Cardiac fibroblast (primary cell): Measurements from ENCODE around the gene PELO.

Experiments
- DNase-seq, 2 donors: peaks; one replicate each; pipeline versions ENCODE4 v3.0.0 to v3.0.0-alpha.2; 2010; ENCODE audit warnings: low read depth in 2 of 2
- H3K4me3 ChIP-seq, 2 donors: replicated peaks in 1 of 2; 1 replicate in 1 of 2; 2 replicates in 1 of 2; pipeline ENCODE4 v1.5.1; 2011; ENCODE audit warnings: low read depth in 2 of 2, low read length in 2 of 2, mild to moderate bottlenecking in 2 of 2, moderate library complexity in 1 of 2
- CTCF ChIP-seq: IDR thresholded peaks from one replicate; pipeline ENCODE4 v1.5.1; 2011; ENCODE audit warnings: low read depth, mild to moderate bottlenecking, low read length, inconsistent platforms

The PELO gene

GRCh38 chr5:52822437-52822836 is 34.7 kb downstream of the PELO start:
- H3K4me3 ChIP-seq, result no peak overlapping the region
- no peak for TF ChIP-seq CTCF
- DNase-seq, result peak in 1 of 2 donors; percentile 45

- TF ChIP-seq CTCF, result no peak
- H3K4me3 ChIP-seq, result no peak overlapping the region
- no peak for DNase-seq
These were observed 37.1 kb downstream of the PELO start for GRCh38 chr5:52824827-52825226.

GRCh38 chr5:52825826-52826225 is 38.1 kb downstream of the PELO start:
- DNase-seq, result no peak
- H3K4me3 ChIP-seq, result no peak overlapping the region
- no peak for TF ChIP-seq CTCF

- no peak for DNase-seq
- H3K4me3 ChIP-seq, result no peak overlapping the region
- no peak for TF ChIP-seq CTCF
These were observed 40.1 kb downstream of the PELO start for GRCh38 chr5:52827815-52828214.

GRCh38 chr5:52829664-52830063 is 41.9 kb downstream of the PELO start:
- H3K4me3 ChIP-seq, result no peak overlapping the region
- TF ChIP-seq CTCF, result no peak
- DNase-seq, result no peak

- no peak for DNase-seq
- TF ChIP-seq CTCF, result no peak
- no peak overlapping the region for H3K4me3 ChIP-seq
These were observed 42.9 kb downstream of the PELO start for GRCh38 chr5:52830650-52831049.

GRCh38 chr5:52831786-52832511 is 44.2 kb downstream of the PELO start:
- no peak overlapping the region for H3K4me3 ChIP-seq
- TF ChIP-seq CTCF, result no peak

More at GRCh38 chr5:52831786-52832511, 44.2 kb downstream of the PELO start:
- DNase-seq, result no peak
